Endodermal cell (in vitro differentiated cells): Measurements from ENCODE around the gene CCDC61. TPM values are rescaled to one million over a fixed set of nuclear protein-coding genes. Genes with fewer than 3 reads are reported as not detected.

Source experiments
- DNase-seq: peaks from one replicate; pipeline ENCODE4 v3.0.0-alpha.2; 2017
- H3K27ac ChIP-seq: 2 replicates; pipeline ENCODE4 v1.5.1; 2013; ENCODE audit warnings: mild to moderate bottlenecking, low read depth, low read length, moderate library complexity
- H3K27me3 ChIP-seq: 2 replicates; pipeline ENCODE4 v1.6.1; 2013; ENCODE audit warnings: mild to moderate bottlenecking, low read length, moderate library complexity; ENCODE audit not compliant: insufficient read depth, control insufficient read depth, poor library complexity, severe bottlenecking
- H3K36me3 ChIP-seq: 2 replicates; pipeline ENCODE4 v1.7.0; 2013; ENCODE audit warnings: mild to moderate bottlenecking, low read length, moderate library complexity; ENCODE audit not compliant: control insufficient read depth, insufficient read depth
- H3K4me1 ChIP-seq: one replicate; pipeline ENCODE4 v1.7.0; 2013; ENCODE audit warnings: low read length; ENCODE audit not compliant: control insufficient read depth, insufficient read depth
- H3K4me3 ChIP-seq: 2 replicates; pipeline ENCODE4 v1.5.1; 2013; ENCODE audit warnings: mild to moderate bottlenecking, low read length, moderate library complexity
- H3K9ac ChIP-seq: 2 replicates; pipeline ENCODE4 v1.6.1; 2013; ENCODE audit warnings: mild to moderate bottlenecking, low read length, moderate library complexity; ENCODE audit not compliant: poor library complexity, severe bottlenecking; ENCODE audit errors: extremely low read depth
- H3K9me3 ChIP-seq: 2 replicates; pipeline ENCODE4 v1.6.1; 2013; ENCODE audit warnings: mild to moderate bottlenecking, low read length, moderate library complexity; ENCODE audit not compliant: control insufficient read depth
- H3K27ac Mint-ChIP-seq: 2 replicates; pipeline ENCODE4 v1.8.0; 2020; ENCODE audit warnings: mixed read lengths
- H3K27me3 Mint-ChIP-seq: 2 replicates; pipeline ENCODE4 v1.8.0; 2021; ENCODE audit warnings: mild to moderate bottlenecking, mixed read lengths; ENCODE audit not compliant: insufficient read depth
- H3K36me3 Mint-ChIP-seq: 2 replicates; pipeline ENCODE4 v1.8.0; 2020; ENCODE audit warnings: low read depth, mixed read lengths
- H3K4me1 Mint-ChIP-seq: 2 replicates; pipeline ENCODE4 v1.8.0; 2020; ENCODE audit warnings: mixed read lengths
- H3K4me3 Mint-ChIP-seq: 2 replicates; pipeline ENCODE4 v1.8.0; 2020; ENCODE audit warnings: mild to moderate bottlenecking, moderate library complexity, mixed read lengths
- H3K9me3 Mint-ChIP-seq: 2 replicates; pipeline ENCODE4 v1.8.0; 2020; ENCODE audit warnings: mild to moderate bottlenecking, mixed read lengths
- WGBS, 2 experiments: methylation state at CpG; one replicate each; pipeline versions ENCODE4 v1.1.5 to v1.1.7; 2013; ENCODE audit warnings: missing lambda C conversion rate in 2 of 2, mixed read lengths in 1 of 2; ENCODE audit not compliant: insufficient coverage in 1 of 2, insufficient read length in 1 of 2; 5-methylcytosine and 5-hydroxymethylcytosine counted together
- total RNA-seq, 2 donors: library from RNA; stranded (reverse); fragmentation: NEBNext Ultra II Directional in 1 of 2; extraction: Animal tissue kit (Norgen Biotek cat#: 25700) in 1 of 2; gene quantifications; 2 replicates in 1 of 2; 3 replicates in 1 of 2; pipeline ENCODE4 v1.2.1, GENCODE V29; 2021
- TF ChIP-seq, protein P1 (sequence below): fragments of 200-600 bp; sonication (generic); conservative IDR thresholded peaks from 2 replicates; pipeline ENCODE4 v1.5.0; 2021; ENCODE audit warnings: antibody characterized with exemption, mild to moderate bottlenecking

Gene CCDC61
- total RNA-seq, 2 donors from 2014 or later = 23.2 to 23.6 TPM

DNA sequence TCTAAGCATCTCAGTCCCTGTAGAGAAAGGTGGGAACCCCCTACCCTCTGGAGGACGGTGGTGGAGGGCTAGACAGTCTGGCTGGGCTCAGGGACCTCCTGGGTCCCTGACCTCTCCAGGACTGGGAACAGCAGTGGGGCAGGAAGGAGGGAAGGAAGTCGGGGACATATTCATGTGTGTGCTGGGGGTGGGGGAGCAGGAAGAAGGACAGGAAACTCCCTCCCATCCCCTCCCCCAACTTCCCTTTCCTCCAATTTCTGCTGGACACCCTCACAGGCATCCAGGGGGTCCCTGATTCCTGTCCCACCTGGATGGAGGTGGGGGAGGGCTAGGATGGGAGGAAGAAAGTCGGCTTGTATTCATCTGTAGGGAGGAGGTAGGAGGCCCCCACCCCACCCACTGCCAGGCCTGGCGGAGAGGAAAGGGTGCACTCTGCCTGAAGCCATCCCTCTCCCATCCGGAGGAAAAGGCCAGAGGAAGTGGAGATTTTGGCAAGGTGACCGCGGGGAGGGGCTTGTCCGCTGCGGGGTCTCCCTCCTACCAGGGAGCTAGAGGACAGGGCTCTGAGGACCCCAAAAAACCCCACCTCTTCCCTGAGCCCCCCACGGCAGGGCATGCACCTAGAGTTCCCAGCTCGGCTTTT is 23.9 kb upstream of the CCDC61 start:
- H3K9me3 ChIP-seq = no peaks in the 10 kb centered on the region
- Mint-ChIP-seq H3K4me3 (no peak overlapping the region), H3K27me3 (peaks cover 90% of the 10 kb centered on the region), H3K4me1 (no peaks in the 10 kb centered on the region), H3K27ac (no peak overlapping the region), H3K36me3 (no peaks in the 10 kb centered on the region), H3K9me3 (no peaks in the 10 kb centered on the region)
- H3K4me3 ChIP-seq = no peak overlapping the region
- no peaks in the 10 kb centered on the region for H3K4me1 ChIP-seq
- WGBS, 2 experiments = 51 to 55% methylated on average over 4 to 9 of the region's 11 CpGs
- H3K9ac ChIP-seq = no peak overlapping the region
- TF ChIP-seq, protein P1, sequence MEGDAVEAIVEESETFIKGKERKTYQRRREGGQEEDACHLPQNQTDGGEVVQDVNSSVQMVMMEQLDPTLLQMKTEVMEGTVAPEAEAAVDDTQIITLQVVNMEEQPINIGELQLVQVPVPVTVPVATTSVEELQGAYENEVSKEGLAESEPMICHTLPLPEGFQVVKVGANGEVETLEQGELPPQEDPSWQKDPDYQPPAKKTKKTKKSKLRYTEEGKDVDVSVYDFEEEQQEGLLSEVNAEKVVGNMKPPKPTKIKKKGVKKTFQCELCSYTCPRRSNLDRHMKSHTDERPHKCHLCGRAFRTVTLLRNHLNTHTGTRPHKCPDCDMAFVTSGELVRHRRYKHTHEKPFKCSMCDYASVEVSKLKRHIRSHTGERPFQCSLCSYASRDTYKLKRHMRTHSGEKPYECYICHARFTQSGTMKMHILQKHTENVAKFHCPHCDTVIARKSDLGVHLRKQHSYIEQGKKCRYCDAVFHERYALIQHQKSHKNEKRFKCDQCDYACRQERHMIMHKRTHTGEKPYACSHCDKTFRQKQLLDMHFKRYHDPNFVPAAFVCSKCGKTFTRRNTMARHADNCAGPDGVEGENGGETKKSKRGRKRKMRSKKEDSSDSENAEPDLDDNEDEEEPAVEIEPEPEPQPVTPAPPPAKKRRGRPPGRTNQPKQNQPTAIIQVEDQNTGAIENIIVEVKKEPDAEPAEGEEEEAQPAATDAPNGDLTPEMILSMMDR = no peak
- no peak overlapping the region for H3K27ac ChIP-seq
- no peaks in the 10 kb centered on the region for H3K36me3 ChIP-seq
- H3K27me3 ChIP-seq = peaks cover 91% of the 10 kb centered on the region
- DNase-seq = no peak

DNA sequence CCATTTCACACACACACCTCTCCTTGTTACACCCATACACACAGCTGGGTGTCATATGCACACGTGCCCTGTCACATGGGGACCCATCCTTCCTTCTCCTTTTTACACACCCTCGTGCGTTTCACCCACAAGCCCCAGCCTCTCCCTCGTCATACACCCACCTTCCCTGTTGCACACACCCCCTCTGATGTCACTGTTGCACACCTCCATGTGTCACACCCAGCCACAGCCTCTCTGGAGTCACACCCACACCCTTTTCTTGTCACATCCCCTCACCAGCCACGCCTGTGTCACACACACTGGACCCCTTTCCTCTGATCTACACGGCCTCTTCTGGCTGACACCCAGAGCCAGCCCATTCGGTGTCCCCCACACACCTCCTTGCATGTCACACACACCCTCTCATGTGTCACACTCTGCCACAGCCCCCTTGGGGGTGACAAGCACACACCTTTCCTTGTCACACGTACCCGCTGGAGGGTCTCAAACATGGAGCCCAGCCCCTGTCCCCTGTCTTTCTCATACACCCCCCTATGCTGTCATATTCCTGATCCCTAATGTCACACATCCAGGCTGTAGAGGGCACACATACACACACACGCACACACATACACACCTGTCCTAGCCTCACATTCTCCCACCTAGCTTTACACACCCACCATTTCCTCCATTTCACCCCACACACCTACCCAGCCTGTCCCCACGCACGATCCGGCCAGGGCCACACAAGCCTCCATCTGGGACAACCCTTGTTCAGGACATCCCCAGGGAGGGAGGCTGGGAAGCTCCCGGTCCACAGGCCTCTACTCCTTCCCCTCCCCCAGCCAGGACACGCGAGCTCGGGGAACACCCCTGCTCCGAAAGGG is 23.0 kb upstream of the CCDC61 start:
- Mint-ChIP-seq H3K36me3 (no peaks in the 10 kb centered on the region), H3K9me3 (no peaks in the 10 kb centered on the region), H3K27ac (no peak overlapping the region), H3K27me3 (peaks cover 91% of the 10 kb centered on the region), H3K4me1 (no peaks in the 10 kb centered on the region), H3K4me3 (peak overlapping the region; percentile 20)
- no peaks in the 10 kb centered on the region for H3K36me3 ChIP-seq
- TF ChIP-seq, protein P1 = no peak
- no peak overlapping the region for H3K9ac ChIP-seq
- no peaks in the 10 kb centered on the region for H3K4me1 ChIP-seq
- WGBS, 2 experiments = 63 to 72% methylated on average over 7 to 14 of the region's 18 CpGs
- peaks cover 82% of the 10 kb centered on the region for H3K27me3 ChIP-seq
- no peak overlapping the region for H3K27ac ChIP-seq
- no peak overlapping the region for H3K4me3 ChIP-seq
- H3K9me3 ChIP-seq = no peaks in the 10 kb centered on the region
- DNase-seq = peak; percentile 59

GRCh38 chr19:45972947-45973540 is 22.2 kb upstream of the CCDC61 start:
- Histone ChIP-seq H3K9ac (no peak overlapping the region), H3K4me3 (no peak overlapping the region), H3K27me3 (peaks cover 81% of the 10 kb centered on the region), H3K27ac (no peak overlapping the region), H3K36me3 (no peaks in the 10 kb centered on the region), H3K9me3 (no peaks in the 10 kb centered on the region), H3K4me1 (no peaks in the 10 kb centered on the region)
- Mint-ChIP-seq H3K27ac (no peak overlapping the region), H3K27me3 (peaks cover 91% of the 10 kb centered on the region), H3K4me3 (peak overlapping the region; percentile 20), H3K4me1 (no peaks in the 10 kb centered on the region), H3K9me3 (no peaks in the 10 kb centered on the region), H3K36me3 (no peaks in the 10 kb centered on the region)
- WGBS, 2 experiments = 3% methylated on average over 29 of the region's 54 CpGs; no CpG with 5 or more reads in 1 of the 2 experiments
- TF ChIP-seq, protein P1 = no peak
- DNase-seq = no peak
